ENCODE results near the gene MLANA. TPM values are rescaled to one million over a fixed set of nuclear protein-coding genes. Genes with fewer than 3 reads are reported as not detected.
A peak's percentile ranks its signal among the peaks of the same experiment; 100 is the strongest.

Gene MLANA
- total RNA-seq, 1 donor from 2014 or later = not detected

- DNase-seq = no peak
Measured at GRCh38 chr9:5902377-5902776, 11.7 kb downstream of the MLANA start.

GRCh38 chr9:5908918-5909317 lies 18.2 kb downstream of the MLANA start:
- no peak for DNase-seq

GRCh38 chr9:5909976-5910375 lies 19.3 kb downstream of the MLANA start:
- no peak for DNase-seq

GRCh38 chr9:5910413-5911057 lies 19.8 kb downstream of the MLANA start:
- DNase-seq = no peak

GRCh38 chr9:5915438-5915837 lies 24.7 kb downstream of the MLANA start:
- no peak for DNase-seq

GRCh38 chr9:5917273-5917672 lies 26.6 kb downstream of the MLANA start:
- DNase-seq = no peak

- no peak for DNase-seq
Measured at GRCh38 chr9:5917888-5918287, 27.2 kb downstream of the MLANA start.

GRCh38 chr9:5918460-5918859 lies 27.8 kb downstream of the MLANA start:
- DNase-seq = no peak

- DNase-seq = no peak
Measured at GRCh38 chr9:5920860-5921328, 30.2 kb downstream of the MLANA start.

GRCh38 chr9:5922192-5922591 lies 31.5 kb downstream of the MLANA start:
- DNase-seq = no peak

GRCh38 chr9:5931657-5932056 lies 41.0 kb downstream of the MLANA start:
- DNase-seq = no peak

GRCh38 chr9:5938449-5938848 lies 47.8 kb downstream of the MLANA start:
- no peak for DNase-seq

- no peak for DNase-seq
Measured at GRCh38 chr9:5939530-5939929, 48.8 kb downstream of the MLANA start.

- no peak for DNase-seq
Measured at GRCh38 chr9:5941214-5941613, 50.5 kb downstream of the MLANA start.

- DNase-seq = no peak
Measured at GRCh38 chr9:5945112-5945511, 54.4 kb downstream of the MLANA start.

- DNase-seq = no peak
Measured at GRCh38 chr9:5947912-5948311, 57.2 kb downstream of the MLANA start.

- DNase-seq = peak; percentile 2
Measured at GRCh38 chr9:5949103-5949699, 58.5 kb downstream of the MLANA start.

GRCh38 chr9:5950261-5950660 lies 59.6 kb downstream of the MLANA start:
- DNase-seq = no peak

- DNase-seq = no peak
Measured at GRCh38 chr9:5951686-5952211, 61.1 kb downstream of the MLANA start.

- DNase-seq = peak; percentile 18
Measured at GRCh38 chr9:5953743-5954707, 63.3 kb downstream of the MLANA start.

GRCh38 chr9:5957166-5957565 lies 66.5 kb downstream of the MLANA start:
- DNase-seq = no peak

- no peak for DNase-seq
Measured at GRCh38 chr9:5958273-5958672, 67.6 kb downstream of the MLANA start.

Data from tongue (tissue), 2 donors.